Muscle of arm (tissue), 12 donors: ENCODE data around the gene BRSK1. TPM values are rescaled to one million over a fixed set of nuclear protein-coding genes. Genes with fewer than 3 reads are reported as not detected.

ENCODE experiments used
- DNase-seq: peaks from one replicate; pipeline ENCODE4 v3.0.0-alpha.2; 2013
- polyA plus RNA-seq, 12 donors: library from polyadenylated mRNA; unstranded; fragments of 120-200 nt; gene quantifications; one replicate each; pipeline ENCODE4 v1.2.1, GENCODE V29; 2013; ENCODE audit not compliant: insufficient read length in 12 of 12

BRSK1 gene
- polyA plus RNA-seq, 12 donors: 5.9 to 24.6 (median 6.9) TPM; not detected in 1

GRCh38 chr19:55270172-55270942 is 13.4 kb upstream of the BRSK1 start:
- DNase-seq: no peak

- no peak for DNase-seq
Observed at GRCh38 chr19:55272142-55272541, 11.7 kb upstream of the BRSK1 start.

- DNase-seq: no peak
Observed at GRCh38 chr19:55273978-55274707, 9.7 kb upstream of the BRSK1 start.

- DNase-seq: no peak
Observed at GRCh38 chr19:55275851-55276719, 7.7 kb upstream of the BRSK1 start.

- no peak for DNase-seq
Observed at GRCh38 chr19:55276720-55277430, 6.9 kb upstream of the BRSK1 start.

- no peak for DNase-seq
Observed at GRCh38 chr19:55277494-55277893, 6.3 kb upstream of the BRSK1 start.

- DNase-seq: no peak
Observed at GRCh38 chr19:55278391-55279135, 5.2 kb upstream of the BRSK1 start.

GRCh38 chr19:55279340-55279739 is 4.5 kb upstream of the BRSK1 start:
- no peak for DNase-seq

GRCh38 chr19:55279770-55280643 is 3.8 kb upstream of the BRSK1 start, which contains the start of gene HSPBP1:
TSS of gene HSPBP1 (minus strand) at chr19:55280110. CDS start at chr19:55279608, 502 bp downstream.
- DNase-seq: peak; percentile 92

GRCh38 chr19:55284405-55285058 is 735 bp downstream of the BRSK1 start:
- DNase-seq: no peak

- DNase-seq: no peak
Observed at GRCh38 chr19:55285229-55285890, 1.6 kb downstream of the BRSK1 start.

- DNase-seq: no peak
Observed at GRCh38 chr19:55287361-55288079, 3.7 kb downstream of the BRSK1 start.

GRCh38 chr19:55289117-55289796 is 5.5 kb downstream of the BRSK1 start:
- no peak for DNase-seq

GRCh38 chr19:55297267-55297666 is 13.5 kb downstream of the BRSK1 start:
- no peak for DNase-seq

- DNase-seq: no peak
Observed at GRCh38 chr19:55299991-55300390, 16.2 kb downstream of the BRSK1 start.

- no peak for DNase-seq
Observed at GRCh38 chr19:55300886-55301458, 17.2 kb downstream of the BRSK1 start.
